Adrenal gland (tissue), 5 donors: ENCODE data around the gene OR11H6.
"Not testable (repeated sequence)": the region's sequence is repeated elsewhere in the genome, so short reads cannot be mapped to it uniquely, and the experiment has no call there.

Source experiments
- POLR2A ChIP-seq, 2 donors: fragments of 450-650 bp; IDR thresholded peaks; one replicate each; pipeline ENCODE4 v1.6.1; 2017; ENCODE audit warnings: antibody characterized with exemption in 2 of 2, mild to moderate bottlenecking in 2 of 2, moderate library complexity in 1 of 2
- TF ChIP-seq, protein P1 (sequence below), 6 experiments: fragments of 450-650 bp in 4 of 6; fragments of 200-600 bp in 2 of 6; sonication (generic) in 1 of 6; IDR thresholded peaks; 1 replicate in 5 of 6; 2 replicates in 1 of 6; pipeline versions ENCODE4 v1.5.1 to v1.8.0; 2016 to 2021; ENCODE audit warnings: antibody characterized with exemption in 6 of 6, mild to moderate bottlenecking in 2 of 6, moderate library complexity in 1 of 6
- donor health status: DM: no; HTN: no; CAD: no.

GRCh38 chr14:20195170-20195569 lies 28.3 kb upstream of the OR11H6 start:
- TF ChIP-seq POLR2A (IDR thresholded peaks at IDR 0.05): not testable (repeated sequence)
- TF ChIP-seq, protein P1, sequence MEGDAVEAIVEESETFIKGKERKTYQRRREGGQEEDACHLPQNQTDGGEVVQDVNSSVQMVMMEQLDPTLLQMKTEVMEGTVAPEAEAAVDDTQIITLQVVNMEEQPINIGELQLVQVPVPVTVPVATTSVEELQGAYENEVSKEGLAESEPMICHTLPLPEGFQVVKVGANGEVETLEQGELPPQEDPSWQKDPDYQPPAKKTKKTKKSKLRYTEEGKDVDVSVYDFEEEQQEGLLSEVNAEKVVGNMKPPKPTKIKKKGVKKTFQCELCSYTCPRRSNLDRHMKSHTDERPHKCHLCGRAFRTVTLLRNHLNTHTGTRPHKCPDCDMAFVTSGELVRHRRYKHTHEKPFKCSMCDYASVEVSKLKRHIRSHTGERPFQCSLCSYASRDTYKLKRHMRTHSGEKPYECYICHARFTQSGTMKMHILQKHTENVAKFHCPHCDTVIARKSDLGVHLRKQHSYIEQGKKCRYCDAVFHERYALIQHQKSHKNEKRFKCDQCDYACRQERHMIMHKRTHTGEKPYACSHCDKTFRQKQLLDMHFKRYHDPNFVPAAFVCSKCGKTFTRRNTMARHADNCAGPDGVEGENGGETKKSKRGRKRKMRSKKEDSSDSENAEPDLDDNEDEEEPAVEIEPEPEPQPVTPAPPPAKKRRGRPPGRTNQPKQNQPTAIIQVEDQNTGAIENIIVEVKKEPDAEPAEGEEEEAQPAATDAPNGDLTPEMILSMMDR (IDR thresholded peaks at IDR 0.05): not testable (repeated sequence)
